Measurements from ENCODE around the gene PRDX5.

GRCh38 chr11:64298966-64299846, 18.7 kb upstream of the PRDX5 start:
- TF ChIP-seq GABPA (IDR thresholded peaks at IDR 0.05; ENCODE audit: low read depth): no peak
- TF ChIP-seq, protein P1, sequence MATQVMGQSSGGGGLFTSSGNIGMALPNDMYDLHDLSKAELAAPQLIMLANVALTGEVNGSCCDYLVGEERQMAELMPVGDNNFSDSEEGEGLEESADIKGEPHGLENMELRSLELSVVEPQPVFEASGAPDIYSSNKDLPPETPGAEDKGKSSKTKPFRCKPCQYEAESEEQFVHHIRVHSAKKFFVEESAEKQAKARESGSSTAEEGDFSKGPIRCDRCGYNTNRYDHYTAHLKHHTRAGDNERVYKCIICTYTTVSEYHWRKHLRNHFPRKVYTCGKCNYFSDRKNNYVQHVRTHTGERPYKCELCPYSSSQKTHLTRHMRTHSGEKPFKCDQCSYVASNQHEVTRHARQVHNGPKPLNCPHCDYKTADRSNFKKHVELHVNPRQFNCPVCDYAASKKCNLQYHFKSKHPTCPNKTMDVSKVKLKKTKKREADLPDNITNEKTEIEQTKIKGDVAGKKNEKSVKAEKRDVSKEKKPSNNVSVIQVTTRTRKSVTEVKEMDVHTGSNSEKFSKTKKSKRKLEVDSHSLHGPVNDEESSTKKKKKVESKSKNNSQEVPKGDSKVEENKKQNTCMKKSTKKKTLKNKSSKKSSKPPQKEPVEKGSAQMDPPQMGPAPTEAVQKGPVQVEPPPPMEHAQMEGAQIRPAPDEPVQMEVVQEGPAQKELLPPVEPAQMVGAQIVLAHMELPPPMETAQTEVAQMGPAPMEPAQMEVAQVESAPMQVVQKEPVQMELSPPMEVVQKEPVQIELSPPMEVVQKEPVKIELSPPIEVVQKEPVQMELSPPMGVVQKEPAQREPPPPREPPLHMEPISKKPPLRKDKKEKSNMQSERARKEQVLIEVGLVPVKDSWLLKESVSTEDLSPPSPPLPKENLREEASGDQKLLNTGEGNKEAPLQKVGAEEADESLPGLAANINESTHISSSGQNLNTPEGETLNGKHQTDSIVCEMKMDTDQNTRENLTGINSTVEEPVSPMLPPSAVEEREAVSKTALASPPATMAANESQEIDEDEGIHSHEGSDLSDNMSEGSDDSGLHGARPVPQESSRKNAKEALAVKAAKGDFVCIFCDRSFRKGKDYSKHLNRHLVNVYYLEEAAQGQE (IDR thresholded peaks at IDR 0.05; ENCODE audit: insufficient replicate concordance, low read depth): no peak

Data from HL-60 (cell line).